Fibroblast of the conjunctiva (primary cell): ENCODE measurements around the gene LHX5.

Experiments
- DNase-seq: peaks from one replicate; pipeline ENCODE4 v3.0.0-alpha.2; 2010; ENCODE audit warnings: low read depth

LHX5 gene

GRCh38 chr12:113477842-113478215, 6.2 kb upstream of the LHX5 start:
- no peak for DNase-seq

- DNase-seq = no peak
These were observed 5.6 kb upstream of the LHX5 start for GRCh38 chr12:113477171-113477841.

DNA sequence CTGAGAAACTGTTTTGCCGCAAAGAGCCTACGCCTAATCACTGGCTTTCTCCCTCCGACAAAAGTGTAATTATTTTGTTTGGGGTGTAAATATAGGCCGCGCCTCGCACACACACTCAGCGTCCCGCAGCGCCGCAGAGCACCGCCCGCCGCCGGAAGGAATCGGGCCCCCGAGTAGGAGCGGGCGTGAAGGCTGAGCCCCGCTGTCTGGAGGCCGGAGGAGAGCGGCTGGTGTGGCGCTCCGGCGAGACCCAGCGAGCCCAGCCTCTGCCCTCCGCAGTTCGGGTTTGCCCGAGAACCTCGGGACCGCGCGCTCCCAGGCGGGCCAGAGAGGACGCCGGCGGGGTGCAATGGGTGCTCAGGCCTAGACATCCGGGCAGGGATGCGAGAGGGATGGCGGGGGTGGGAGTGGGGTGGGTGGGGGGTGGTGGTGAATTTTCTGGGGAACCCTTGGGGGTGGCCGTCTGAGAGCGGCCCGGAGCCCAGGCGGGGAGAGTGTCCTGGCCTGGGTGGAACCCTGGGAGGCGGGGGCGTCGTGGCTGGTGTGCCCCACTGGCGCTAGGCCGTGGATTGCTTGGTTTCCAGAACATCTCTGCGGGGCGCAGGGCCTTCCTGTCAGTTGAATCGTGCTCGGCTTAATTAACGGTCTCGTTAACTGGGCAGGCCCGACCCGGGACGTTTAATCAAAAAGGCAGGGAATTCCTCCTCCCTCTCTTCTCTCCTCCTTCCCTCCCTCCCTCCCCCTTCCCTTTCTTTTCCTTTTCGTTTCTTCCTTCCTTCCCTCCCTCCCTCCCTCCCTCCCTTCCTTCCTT, 4.7 kb upstream of the LHX5 start:
- no peak for DNase-seq

- DNase-seq = no peak
These were observed 3.9 kb upstream of the LHX5 start for GRCh38 chr12:113475451-113476175.

GRCh38 chr12:113474635-113475436, 3.2 kb upstream of the LHX5 start:
- DNase-seq = no peak

DNA sequence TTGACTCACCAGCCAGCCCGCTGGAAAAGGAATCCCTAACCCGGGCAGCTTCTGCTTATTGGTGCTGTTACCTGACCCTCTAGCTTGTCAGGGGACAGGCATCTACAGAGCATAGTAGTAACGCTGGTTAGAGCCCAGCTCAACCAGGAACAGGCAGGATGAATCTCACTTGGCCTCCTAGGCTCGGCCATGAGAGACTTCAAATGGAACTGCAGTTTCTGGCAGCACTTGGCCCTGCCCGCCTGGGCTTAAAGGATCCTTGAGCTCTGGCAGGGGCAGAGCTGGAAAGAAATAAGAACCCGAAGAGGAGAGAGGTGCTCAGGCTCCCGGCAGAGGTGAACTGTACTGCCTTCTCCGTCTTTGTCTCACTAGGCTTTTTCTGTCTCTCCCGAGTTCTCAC, 2.3 kb upstream of the LHX5 start:
- DNase-seq = no peak

GRCh38 chr12:113473400-113473799, 1.7 kb upstream of the LHX5 start:
- no peak for DNase-seq

DNA sequence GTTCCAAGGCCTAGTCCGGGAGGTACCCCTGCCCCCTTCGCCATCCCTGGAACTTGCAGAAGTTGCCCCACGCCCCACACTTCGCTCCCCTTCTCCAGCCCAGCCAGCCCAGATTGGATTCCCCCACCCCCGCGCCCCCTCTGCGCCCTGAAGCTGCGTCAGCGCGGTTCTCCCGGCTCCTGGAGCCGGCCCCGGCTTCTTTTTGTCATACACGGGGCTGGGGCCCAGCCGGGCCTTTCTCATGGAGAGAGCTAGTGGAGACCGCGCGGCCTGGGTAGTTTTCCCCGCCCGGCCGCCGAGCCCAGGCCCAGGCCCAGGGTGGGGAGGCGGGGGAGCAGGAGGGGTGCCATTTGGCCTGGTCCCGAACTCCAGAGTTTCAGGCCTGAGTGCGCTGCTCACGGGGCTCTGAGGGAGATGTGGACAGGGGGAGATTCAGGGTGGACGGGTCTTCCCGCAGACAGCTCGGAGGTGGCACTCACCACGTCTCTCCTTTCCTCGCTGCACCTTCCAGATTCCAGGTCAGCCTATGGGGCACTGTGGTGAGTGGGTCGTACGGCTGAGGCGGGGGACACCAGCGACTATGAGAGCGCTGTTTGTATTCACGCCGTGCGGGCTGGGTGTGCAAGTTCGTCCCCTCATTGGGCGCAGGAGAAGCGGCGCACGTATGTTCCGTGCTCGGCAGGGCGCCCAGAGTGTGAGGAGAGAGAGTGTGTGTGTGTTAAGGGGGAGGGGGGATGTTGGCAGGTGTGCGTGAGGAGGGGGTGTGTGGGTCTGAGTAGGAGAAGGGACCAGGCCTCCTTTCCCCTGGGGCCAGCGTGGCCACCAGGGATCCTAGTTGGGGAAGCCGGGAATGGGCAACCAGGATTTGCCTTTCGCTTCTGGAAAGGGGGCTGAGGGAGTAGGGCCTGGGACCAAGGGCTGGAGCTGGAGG, 785 bp upstream of the LHX5 start:
- DNase-seq = no peak

DNA sequence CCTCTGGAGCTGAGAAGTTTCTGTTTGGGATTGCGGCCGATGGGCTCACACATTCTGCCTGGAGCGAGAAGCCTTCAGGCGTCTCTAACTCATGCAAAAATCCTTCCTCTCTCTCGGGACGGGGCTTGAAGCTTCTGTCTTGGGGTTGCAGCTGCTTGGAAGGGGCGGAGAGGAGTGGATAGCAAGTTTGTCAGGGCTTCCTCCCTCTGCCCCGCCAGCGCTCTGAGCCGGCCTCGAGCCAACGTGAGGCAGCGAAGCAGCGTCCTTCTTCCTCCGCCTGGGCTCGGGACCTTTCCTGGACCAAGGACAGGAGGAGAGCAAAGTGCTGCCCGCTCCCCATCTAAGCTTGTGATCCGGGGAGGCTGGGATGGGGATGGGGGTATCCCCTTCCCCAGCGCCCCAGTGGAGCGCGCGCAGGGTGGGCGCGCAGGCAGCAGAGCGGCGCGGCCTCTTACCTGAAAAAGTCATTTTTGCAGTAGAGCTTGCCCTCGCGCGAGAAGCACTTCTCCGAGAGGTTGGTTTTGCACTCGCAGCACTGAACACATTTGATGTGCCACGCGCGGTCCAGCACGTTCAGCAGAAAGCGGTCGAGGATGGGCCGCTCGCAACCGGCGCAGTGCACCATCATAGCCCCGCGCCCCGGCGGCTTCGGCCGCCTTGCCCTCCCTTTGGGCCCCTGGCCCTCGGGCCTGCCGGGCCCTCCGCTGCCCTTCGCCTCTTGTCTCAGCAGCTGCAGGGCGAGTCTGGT, 626 bp downstream of the LHX5 start:
- no peak for DNase-seq

- no peak for DNase-seq
These were observed 1.5 kb downstream of the LHX5 start for GRCh38 chr12:113469949-113470743.

- no peak for DNase-seq
These were observed 2.3 kb downstream of the LHX5 start for GRCh38 chr12:113469224-113469948.

DNA sequence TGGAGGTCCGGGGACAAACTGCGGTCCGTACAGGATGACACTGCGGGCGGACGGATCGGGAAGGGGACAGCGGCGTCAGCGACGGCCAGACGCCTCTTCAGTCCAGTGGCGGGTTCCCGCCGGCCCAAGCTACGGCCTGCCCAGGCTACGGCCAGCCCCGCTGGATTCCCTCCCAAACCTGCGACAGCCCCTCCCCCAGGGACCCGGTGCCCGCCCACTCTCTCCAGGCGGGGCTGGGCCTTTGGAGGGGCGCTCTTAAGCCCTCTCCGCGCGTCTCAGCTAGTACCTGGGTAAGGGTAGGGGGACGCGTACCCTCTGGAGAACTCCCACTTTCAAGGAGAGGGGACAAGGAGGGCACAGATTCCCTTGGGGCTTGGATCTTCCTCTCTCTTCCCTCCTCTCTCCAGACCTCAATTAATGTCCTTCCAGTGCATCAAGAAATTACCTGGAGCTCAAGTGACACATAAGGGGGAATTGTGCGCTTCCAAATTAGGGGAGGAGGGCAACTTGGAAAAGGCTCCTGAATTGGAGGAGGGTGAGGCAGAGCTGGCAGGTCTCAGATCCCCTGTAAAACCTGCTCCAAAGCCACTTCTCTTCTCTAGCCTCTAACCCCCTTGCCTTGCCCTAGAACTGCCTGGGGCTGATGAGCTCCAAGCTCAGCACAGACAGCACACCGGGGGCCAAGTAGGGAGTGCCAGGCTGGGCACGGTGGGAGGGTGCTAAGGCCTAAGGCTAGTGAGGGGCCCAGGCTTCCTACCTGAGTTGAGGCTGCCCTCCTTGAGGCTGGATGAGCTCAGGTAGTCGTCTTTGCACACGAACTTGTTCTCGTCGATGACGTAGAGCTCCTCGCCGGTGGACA, 3.1 kb downstream of the LHX5 start:
- DNase-seq = no peak

GRCh38 chr12:113467502-113468364, 3.9 kb downstream of the LHX5 start:
- no peak for DNase-seq

DNA sequence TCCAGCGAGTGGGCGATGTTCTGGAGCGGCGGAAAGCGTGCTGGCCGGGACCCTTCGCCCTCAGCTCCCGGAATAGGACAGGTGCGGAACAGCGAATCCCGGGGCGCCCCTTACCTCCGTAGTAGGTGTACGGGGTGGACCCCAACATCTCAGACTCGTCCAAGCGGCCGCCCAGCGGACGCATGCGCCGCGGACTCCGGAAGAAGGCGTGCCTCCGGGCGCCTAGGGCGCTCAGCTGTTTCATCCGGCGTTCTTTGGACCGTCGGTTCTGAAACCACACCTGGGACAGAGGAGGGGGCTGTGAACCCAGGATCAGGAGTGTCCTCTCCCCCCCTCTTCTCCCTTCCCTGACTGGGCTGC, 4.5 kb downstream of the LHX5 start:
- no peak for DNase-seq

- no peak for DNase-seq
These were observed 5.1 kb downstream of the LHX5 start for GRCh38 chr12:113466454-113467141.

DNA sequence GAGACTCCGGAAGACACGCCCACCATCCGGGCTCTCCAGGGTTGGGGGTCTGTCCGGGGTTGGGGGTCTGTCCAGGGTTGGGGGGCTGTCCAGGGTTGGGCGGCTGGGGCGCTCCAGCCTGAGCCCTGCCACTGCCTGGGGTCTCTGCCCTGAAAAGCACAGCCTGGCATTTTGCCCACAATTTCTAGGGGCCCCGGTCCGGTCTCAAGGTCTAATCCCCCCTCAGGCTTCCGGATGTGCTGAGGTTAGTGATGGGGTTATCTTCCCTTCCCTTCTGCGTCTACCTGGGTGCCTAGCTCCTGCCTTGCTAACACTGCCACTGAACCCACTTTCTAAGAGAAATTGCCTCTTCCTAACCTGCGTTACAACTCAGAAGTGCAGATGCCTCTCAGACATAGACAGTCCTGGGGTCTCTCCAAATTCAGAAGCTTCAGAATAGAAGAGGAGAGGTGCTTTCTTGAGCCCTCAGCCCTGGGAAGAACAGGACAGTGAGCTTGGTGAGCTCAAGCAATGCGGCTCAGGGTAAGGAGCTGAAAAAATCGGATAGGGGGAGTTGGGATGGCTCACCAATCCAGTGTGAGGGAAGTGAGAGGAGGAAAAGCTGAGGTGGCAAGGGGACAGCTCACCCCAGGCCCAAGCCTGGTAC, 5.7 kb downstream of the LHX5 start:
- no peak for DNase-seq
